Endothelial cell of umbilical vein (primary cell): ENCODE results near the gene RNF150. TPM values are rescaled to one million over a fixed set of nuclear protein-coding genes. Genes with fewer than 3 reads are reported as not detected.

Experiments used
- BruUV-seq: library from RNA; stranded (reverse); fragments of 400-500 nt; replicated peaks from 2 replicates; lab custom pipeline; 2021; lab: Mats Ljungman, UMichigan
- CTCF ChIA-PET: fragments of 300-600, 350-600 bp; sonication (Branson Sonifier 250); formaldehyde crosslinking; loops from one replicate; lab custom pipeline; 2021; ENCODE audit warnings: antibody characterized with exemption, inconsistent platforms; lab: Charles Lee
- POLR2A ChIA-PET: fragments of 300-600, 350-600 bp; sonication (Branson Sonifier 250); formaldehyde crosslinking; loops from one replicate; lab custom pipeline; 2021; ENCODE audit warnings: antibody characterized with exemption, inconsistent platforms; lab: Charles Lee
- DNase-seq: peaks from one replicate; pipeline ENCODE4 v3.0.0-alpha.2; 2011; ENCODE audit warnings: low read depth, low spot score
- FAIRE-seq: peaks from 2 replicates; lab custom pipeline; 2011; peaks lifted over from hg19 to GRCh38; lab: Jason Lieb, UNC
- H2AFZ ChIP-seq: 2 replicates; pipeline ENCODE4 v1.6.0; 2012; ENCODE audit warnings: low read depth, low read length, control low read depth, inconsistent platforms
- H3K27ac ChIP-seq: 2 replicates; pipeline ENCODE4 v1.5.1; 2011; ENCODE audit warnings: low read depth, mild to moderate bottlenecking, control low read depth, low read length, moderate library complexity; ENCODE audit not compliant: insufficient read depth
- H3K27me3 ChIP-seq, 2 experiments: 2 replicates each; pipeline versions ENCODE4 v1.6.0 to v1.6.1; 2011; ENCODE audit warnings: low read length in 2 of 2, mixed read lengths in 1 of 2; ENCODE audit not compliant: control insufficient read depth in 2 of 2, insufficient read depth in 2 of 2
- H3K36me3 ChIP-seq, 2 experiments: 2 replicates in 1 of 2; 3 replicates in 1 of 2; pipeline ENCODE4 v1.5.1; 2011; ENCODE audit warnings: low read length in 2 of 2, mild to moderate bottlenecking in 1 of 2, moderate library complexity in 1 of 2; ENCODE audit not compliant: control insufficient read depth in 2 of 2, insufficient read depth in 2 of 2; ENCODE audit errors: extremely low read depth in 1 of 2
- H3K4me1 ChIP-seq: 3 replicates; pipeline ENCODE4 v1.5.1; 2011; ENCODE audit warnings: mild to moderate bottlenecking, low read length; ENCODE audit not compliant: control insufficient read depth, insufficient read depth; ENCODE audit errors: extremely low read depth
- H3K4me2 ChIP-seq: 2 replicates; pipeline ENCODE4 v1.6.1; 2011; ENCODE audit warnings: low read length, control low read depth, mixed read lengths; ENCODE audit not compliant: insufficient read depth
- H3K4me3 ChIP-seq, 3 experiments: fragments of 200-600 bp in 1 of 3; sonication (generic), shearing (Covaris generic) in 1 of 3; replicated peaks in 1 of 3; 2 replicates each; pipeline ENCODE4 v1.5.1; 2011 to 2016; ENCODE audit warnings: control low read depth in 3 of 3, low read length in 3 of 3, mild to moderate bottlenecking in 2 of 3, inconsistent platforms in 1 of 3, low read depth in 1 of 3, moderate library complexity in 1 of 3; ENCODE audit not compliant: insufficient read depth in 1 of 3
- H3K79me2 ChIP-seq: 2 replicates; pipeline ENCODE4 v1.6.0; 2012; ENCODE audit warnings: low read length, inconsistent platforms; ENCODE audit not compliant: control insufficient read depth, insufficient read depth
- H3K9ac ChIP-seq: replicated peaks from 2 replicates; pipeline ENCODE3; 2011; ENCODE audit warnings: low read length, control low read depth; ENCODE audit not compliant: insufficient read depth; ENCODE audit errors: extremely low read depth
- H3K9me1 ChIP-seq: replicated peaks from 3 replicates; pipeline ENCODE4 v1.6.0; 2011; ENCODE audit warnings: mild to moderate bottlenecking, low read length; ENCODE audit not compliant: control insufficient read depth, insufficient read depth; ENCODE audit errors: extremely low read depth
- H3K9me3 ChIP-seq: replicated peaks from 2 replicates; pipeline ENCODE4 v1.5.1; 2012; ENCODE audit warnings: low read length, inconsistent platforms; ENCODE audit not compliant: control insufficient read depth, insufficient read depth
- H4K20me1 ChIP-seq: replicated peaks from 2 replicates; pipeline ENCODE3; 2011; ENCODE audit warnings: mild to moderate bottlenecking, low read length; ENCODE audit not compliant: control insufficient read depth, insufficient read depth; ENCODE audit errors: extremely low read depth
- EZH2 ChIP-seq: IDR thresholded peaks from 2 replicates; pipeline ENCODE4 v1.6.1; 2012; ENCODE audit warnings: borderline replicate concordance, low read depth, mild to moderate bottlenecking, moderate library complexity, low read length, inconsistent platforms; ENCODE audit not compliant: severe bottlenecking
- FOS ChIP-seq: IDR thresholded peaks from 2 replicates; pipeline ENCODE4 v1.6.1; 2011; ENCODE audit warnings: mild to moderate bottlenecking, low read length, moderate library complexity, borderline replicate concordance; ENCODE audit not compliant: insufficient read depth
- GATA2 ChIP-seq: IDR thresholded peaks from 2 replicates; pipeline ENCODE4 v1.7.0; 2011; ENCODE audit warnings: low read depth, mild to moderate bottlenecking, moderate library complexity, mixed read lengths, low read length; ENCODE audit not compliant: insufficient read length, insufficient read depth
- JUN ChIP-seq: IDR thresholded peaks from 2 replicates; pipeline ENCODE4 v1.6.1; 2011; ENCODE audit warnings: borderline replicate concordance, low read depth; ENCODE audit not compliant: insufficient read length, insufficient read depth
- MYC ChIP-seq: IDR thresholded peaks from one replicate; pipeline ENCODE4 v1.6.1; 2011; ENCODE audit warnings: mild to moderate bottlenecking, low read depth, low read length
- POLR2A ChIP-seq: IDR thresholded peaks from 2 replicates; pipeline ENCODE4 v1.6.1; 2012; ENCODE audit warnings: low read depth, mild to moderate bottlenecking, control low read depth, low read length
- POLR2AphosphoS5 ChIP-seq: IDR thresholded peaks from 2 replicates; pipeline ENCODE4 v1.6.1; 2012; ENCODE audit warnings: low read depth, mild to moderate bottlenecking, control low read depth, low read length, moderate library complexity; ENCODE audit not compliant: insufficient read depth
- dilution Hi-C: fragments of 300-500 bp; cut with MboI; formaldehyde crosslinking; loops from one replicate; pipeline ENCODE4 v1.15.0; 2019; ENCODE audit warnings: low sequenced_read_pairs; ENCODE audit not compliant: extremely low pct_ligation_motif_present
- intact Hi-C: fragments of 100-400 bp; cut with micrococcal nuclease; formaldehyde crosslinking; loops from one replicate; pipeline ENCODE4 v1.10.0; 2022
- polyA plus RNA-seq, 4 experiments: library from polyadenylated mRNA; depleted of rRNA in 3 of 4; stranded (reverse) in 3 of 4; unstranded in 1 of 4; fragments of >200 nt; gene quantifications; 2 replicates each; pipeline versions ENCODE4 v1.2.1 to v1.2.3, GENCODE V29; 2011 to 2012; ENCODE audit warnings: missing spikeins in 1 of 4
- total RNA-seq: library from RNA; stranded (reverse); gene quantifications from 2 replicates; pipeline ENCODE4 v1.2.3, GENCODE V29; 2021
- TF ChIP-seq, protein P1 (sequence below): IDR thresholded peaks from 2 replicates; pipeline ENCODE4 v1.6.1; 2011; ENCODE audit not compliant: insufficient read depth, insufficient read length
- TF ChIP-seq, protein P2 (sequence below), 2 donors: IDR thresholded peaks; 1 replicate in 1 of 2; 2 replicates in 1 of 2; pipeline ENCODE4 v1.5.1; 2011; ENCODE audit warnings: low read length in 2 of 2, mild to moderate bottlenecking in 2 of 2, moderate library complexity in 2 of 2, control low read depth in 1 of 2, inconsistent platforms in 1 of 2, low read depth in 1 of 2; ENCODE audit not compliant: insufficient read depth in 1 of 2; ENCODE audit errors: extremely low read depth in 1 of 2

Gene RNF150
- total and polyA plus RNA-seq, 2 donors (not counting 3 experiments of a cell fraction or from before 2014, with no cell fraction given), result 0.33 to 0.35 TPM

DNA sequence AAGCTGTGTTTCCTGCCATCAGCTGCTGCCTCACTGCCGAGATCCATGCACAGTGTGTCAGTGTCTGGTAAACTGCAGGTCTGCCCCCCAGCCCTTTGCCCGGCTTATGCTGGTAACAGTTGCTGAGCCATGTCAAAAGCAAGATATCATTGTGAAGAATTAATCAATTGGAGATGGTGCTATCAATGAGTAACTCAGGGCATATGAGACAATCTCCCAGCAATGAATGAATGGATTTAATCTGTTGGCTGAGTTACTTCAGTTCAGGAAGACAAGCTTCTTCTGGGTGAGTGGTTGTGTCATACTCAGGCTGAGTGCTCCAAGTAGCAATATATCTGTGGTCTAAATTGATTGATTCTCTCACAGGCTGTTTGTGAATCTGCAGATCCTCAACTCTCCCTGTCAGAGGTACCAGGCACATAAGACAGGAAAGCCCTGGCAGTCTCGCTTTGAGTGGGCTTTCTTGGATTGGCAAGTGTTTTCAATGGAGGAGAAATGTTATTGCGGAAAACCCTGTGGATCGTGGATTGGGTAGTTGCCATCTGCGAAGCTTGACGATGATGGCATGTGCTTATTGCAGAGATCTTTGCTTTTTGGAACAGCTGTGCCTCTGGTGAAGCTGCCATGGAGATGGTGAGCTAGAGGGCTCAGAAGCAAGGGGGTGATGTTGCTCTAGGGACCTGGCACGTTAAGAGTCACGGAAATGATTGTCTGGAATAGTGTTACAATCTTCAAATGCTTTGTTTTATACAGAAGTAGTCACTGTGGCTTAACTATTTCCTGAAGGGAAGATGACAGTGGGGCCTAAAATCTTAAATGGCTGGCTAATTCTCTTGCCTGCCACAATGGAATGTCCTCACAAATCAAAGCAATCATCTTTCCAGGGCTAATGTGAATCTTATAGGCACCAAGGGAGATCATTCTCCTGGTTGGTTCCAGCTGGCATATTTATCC is 229.5 kb downstream of the RNF150 start:
- Histone ChIP-seq H3K36me3 (no peaks in the 10 kb centered on the region), H3K4me3 (no peak overlapping the region), H3K27ac (no peak overlapping the region), H3K4me2 (no peak overlapping the region), H3K9me1 (no peaks in the 10 kb centered on the region), H3K9me3 (no peaks in the 10 kb centered on the region), H3K4me1 (no peaks in the 10 kb centered on the region), H4K20me1 (no peaks in the 10 kb centered on the region), H3K27me3 (peaks cover 1 to 2% of the 10 kb centered on the region in 2 experiments), H2AFZ (no peak overlapping the region), H3K79me2 (no peaks in the 10 kb centered on the region), H3K9ac (no peak overlapping the region)
- TF ChIP-seq MYC (no peak), EZH2 (no peak)
- TF ChIP-seq, protein P1, sequence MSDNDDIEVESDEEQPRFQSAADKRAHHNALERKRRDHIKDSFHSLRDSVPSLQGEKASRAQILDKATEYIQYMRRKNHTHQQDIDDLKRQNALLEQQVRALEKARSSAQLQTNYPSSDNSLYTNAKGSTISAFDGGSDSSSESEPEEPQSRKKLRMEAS, result no peak
- ChIA-PET POLR2A (no interaction called here), CTCF (interaction anchor here (1.3 kb wide), 1 partner anchor 8 kb away, joined by 4 read pairs; no protein-coding TSS in a partner anchor)
- dilution Hi-C loops, result no loop called here
- no TSS peak for BruUV-seq
- FAIRE-seq, result no peak
- intact Hi-C loops, result no loop called here
- DNase-seq, result no peak

DNA sequence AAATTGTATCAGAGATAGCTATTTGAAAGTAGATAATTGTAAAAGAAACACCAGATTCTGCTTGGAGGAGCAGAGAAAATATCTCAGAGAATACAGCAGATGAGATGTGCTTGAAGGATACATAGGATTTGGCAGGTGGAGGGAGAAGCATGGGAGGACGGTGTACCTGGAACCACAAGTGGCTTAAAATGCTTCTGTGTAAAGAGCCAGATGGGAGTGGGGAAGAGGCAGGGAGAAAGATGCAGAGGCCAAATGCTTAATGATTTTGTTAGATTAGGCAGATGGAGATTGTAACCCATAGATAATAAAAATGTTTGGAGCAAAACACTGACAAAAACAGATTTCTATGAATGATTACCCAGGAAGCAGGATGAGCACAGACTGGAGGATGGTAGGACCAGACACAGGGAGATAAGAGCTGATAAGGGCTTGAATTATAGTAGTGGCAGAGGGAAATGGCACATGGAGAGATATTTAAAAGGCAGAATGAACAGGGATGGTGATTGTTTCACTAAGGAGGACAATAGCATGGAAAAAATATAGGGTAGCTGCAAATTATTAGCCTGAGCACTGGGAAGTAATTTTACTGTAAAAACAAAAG is 231.4 kb downstream of the RNF150 start:
- BruUV-seq, result no TSS peak

More for the DNA sequence above, 231.4 kb downstream of the RNF150 start:
- dilution Hi-C loops, result no loop called here
- Histone ChIP-seq H2AFZ (no peak overlapping the region), H3K27me3 (peaks cover 1 to 2% of the 10 kb centered on the region in 2 experiments), H3K4me3 (no peak overlapping the region), H3K9ac (no peak overlapping the region), H3K9me3 (no peaks in the 10 kb centered on the region), H3K36me3 (no peaks in the 10 kb centered on the region), H3K79me2 (no peaks in the 10 kb centered on the region), H3K27ac (no peak overlapping the region), H3K4me1 (no peaks in the 10 kb centered on the region), H3K4me2 (no peak overlapping the region), H3K9me1 (no peaks in the 10 kb centered on the region), H4K20me1 (no peaks in the 10 kb centered on the region)
- ChIA-PET CTCF (interaction anchor here (1.3 kb wide), 1 partner anchor 10 kb away, joined by 4 read pairs; no protein-coding TSS in a partner anchor), POLR2A (no interaction called here)
- intact Hi-C loops, result no loop called here
- FAIRE-seq (no peak), DNase-seq (no peak)
- TF ChIP-seq JUN (no peak), MYC (no peak), FOS (no peak), GATA2 (no peak), EZH2 (no peak), POLR2A (no peak), POLR2AphosphoS5 (no peak)
- TF ChIP-seq, protein P2, sequence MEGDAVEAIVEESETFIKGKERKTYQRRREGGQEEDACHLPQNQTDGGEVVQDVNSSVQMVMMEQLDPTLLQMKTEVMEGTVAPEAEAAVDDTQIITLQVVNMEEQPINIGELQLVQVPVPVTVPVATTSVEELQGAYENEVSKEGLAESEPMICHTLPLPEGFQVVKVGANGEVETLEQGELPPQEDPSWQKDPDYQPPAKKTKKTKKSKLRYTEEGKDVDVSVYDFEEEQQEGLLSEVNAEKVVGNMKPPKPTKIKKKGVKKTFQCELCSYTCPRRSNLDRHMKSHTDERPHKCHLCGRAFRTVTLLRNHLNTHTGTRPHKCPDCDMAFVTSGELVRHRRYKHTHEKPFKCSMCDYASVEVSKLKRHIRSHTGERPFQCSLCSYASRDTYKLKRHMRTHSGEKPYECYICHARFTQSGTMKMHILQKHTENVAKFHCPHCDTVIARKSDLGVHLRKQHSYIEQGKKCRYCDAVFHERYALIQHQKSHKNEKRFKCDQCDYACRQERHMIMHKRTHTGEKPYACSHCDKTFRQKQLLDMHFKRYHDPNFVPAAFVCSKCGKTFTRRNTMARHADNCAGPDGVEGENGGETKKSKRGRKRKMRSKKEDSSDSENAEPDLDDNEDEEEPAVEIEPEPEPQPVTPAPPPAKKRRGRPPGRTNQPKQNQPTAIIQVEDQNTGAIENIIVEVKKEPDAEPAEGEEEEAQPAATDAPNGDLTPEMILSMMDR (IDR thresholded peaks at IDR 0.05; ENCODE audit: extremely low read depth in 1 of 2, insufficient read depth in 1 of 2, low read depth in 1 of 2, low read length in 2 of 2), result no peak
- TF ChIP-seq, protein P1, result no peak
